ENCODE results near the gene TSPAN18. TPM values are rescaled to one million over a fixed set of nuclear protein-coding genes. Genes with fewer than 3 reads are reported as not detected.

The TSPAN18 gene
- total and polyA plus RNA-seq, 2 experiments from 2014 or later: 6.0 to 10.6 TPM

DNA sequence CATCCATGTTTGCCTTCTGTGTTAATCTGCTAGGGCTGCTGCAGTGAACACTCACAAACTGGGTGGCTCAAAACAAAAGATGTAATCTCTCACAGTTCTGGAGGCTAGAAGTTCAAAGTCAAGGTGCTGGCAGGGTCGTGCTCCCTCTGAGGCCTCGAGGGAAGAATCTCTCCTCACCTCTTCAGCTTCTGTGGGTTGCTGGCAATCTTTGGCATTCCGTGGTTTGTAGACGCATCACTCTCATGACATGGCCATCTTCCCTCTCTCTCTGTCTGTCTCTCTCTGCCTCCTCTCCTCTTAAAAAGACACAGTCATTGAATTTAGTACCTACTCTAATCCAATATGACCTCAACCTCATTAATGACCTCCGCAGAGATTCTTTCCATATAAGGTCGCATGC is 78.8 kb downstream of the TSPAN18 start:
- H3K27me3 Mint-ChIP-seq (ENCODE audit: insufficient read depth, low read depth, poor library complexity): peaks cover 6% of the 10 kb centered on the region
- H3K36me3 Mint-ChIP-seq (ENCODE audit: low read depth): no peaks in the 10 kb centered on the region
- no peak overlapping the region for H2AFZ ChIP-seq
- DNase-seq (ENCODE audit: low spot score) (no peak), ATAC-seq (no peak)
- 0 out of 2 replicates have a peak overlapping the region, but pooled peaks have one; percentile 13 for H3K27ac ChIP-seq (ENCODE audit: low read depth)
- no peaks in the 10 kb centered on the region for H3K36me3 ChIP-seq (ENCODE audit: insufficient read depth)
- no peaks in the 10 kb centered on the region for H3K9me3 Mint-ChIP-seq
- 0 out of 2 replicates have a peak overlapping the region, but pooled peaks have one; percentile 1 for H3K27ac Mint-ChIP-seq
- no peak overlapping the region for H3K4me3 ChIP-seq
- peaks cover 20% of the 10 kb centered on the region for H3K4me1 ChIP-seq (ENCODE audit: insufficient read depth)
- no peaks in the 10 kb centered on the region for H3K79me2 ChIP-seq (replicated peaks; ENCODE audit: insufficient read depth)
- no peak overlapping the region for H3K4me3 Mint-ChIP-seq
- no peaks in the 10 kb centered on the region for H3K9me2 ChIP-seq (ENCODE audit: insufficient read depth)
- H3K27me3 ChIP-seq (ENCODE audit: insufficient read depth): no peaks in the 10 kb centered on the region
- TF ChIP-seq, protein P1, sequence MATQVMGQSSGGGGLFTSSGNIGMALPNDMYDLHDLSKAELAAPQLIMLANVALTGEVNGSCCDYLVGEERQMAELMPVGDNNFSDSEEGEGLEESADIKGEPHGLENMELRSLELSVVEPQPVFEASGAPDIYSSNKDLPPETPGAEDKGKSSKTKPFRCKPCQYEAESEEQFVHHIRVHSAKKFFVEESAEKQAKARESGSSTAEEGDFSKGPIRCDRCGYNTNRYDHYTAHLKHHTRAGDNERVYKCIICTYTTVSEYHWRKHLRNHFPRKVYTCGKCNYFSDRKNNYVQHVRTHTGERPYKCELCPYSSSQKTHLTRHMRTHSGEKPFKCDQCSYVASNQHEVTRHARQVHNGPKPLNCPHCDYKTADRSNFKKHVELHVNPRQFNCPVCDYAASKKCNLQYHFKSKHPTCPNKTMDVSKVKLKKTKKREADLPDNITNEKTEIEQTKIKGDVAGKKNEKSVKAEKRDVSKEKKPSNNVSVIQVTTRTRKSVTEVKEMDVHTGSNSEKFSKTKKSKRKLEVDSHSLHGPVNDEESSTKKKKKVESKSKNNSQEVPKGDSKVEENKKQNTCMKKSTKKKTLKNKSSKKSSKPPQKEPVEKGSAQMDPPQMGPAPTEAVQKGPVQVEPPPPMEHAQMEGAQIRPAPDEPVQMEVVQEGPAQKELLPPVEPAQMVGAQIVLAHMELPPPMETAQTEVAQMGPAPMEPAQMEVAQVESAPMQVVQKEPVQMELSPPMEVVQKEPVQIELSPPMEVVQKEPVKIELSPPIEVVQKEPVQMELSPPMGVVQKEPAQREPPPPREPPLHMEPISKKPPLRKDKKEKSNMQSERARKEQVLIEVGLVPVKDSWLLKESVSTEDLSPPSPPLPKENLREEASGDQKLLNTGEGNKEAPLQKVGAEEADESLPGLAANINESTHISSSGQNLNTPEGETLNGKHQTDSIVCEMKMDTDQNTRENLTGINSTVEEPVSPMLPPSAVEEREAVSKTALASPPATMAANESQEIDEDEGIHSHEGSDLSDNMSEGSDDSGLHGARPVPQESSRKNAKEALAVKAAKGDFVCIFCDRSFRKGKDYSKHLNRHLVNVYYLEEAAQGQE (IDR thresholded peaks at IDR 0.05; ENCODE audit: unreplicated experiment): no peak
- TF ChIP-seq ZNF114 (CRISPR knock-in tag; IDR thresholded peaks at IDR 0.05): no peak
- TF ChIP-seq EZH2phosphoT487 (IDR thresholded peaks at IDR 0.05; ENCODE audit: unreplicated experiment): no peak
- no peak for TF ChIP-seq EZH2 (IDR thresholded peaks at IDR 0.05; ENCODE audit: low read depth, unreplicated experiment)
- no peak for TF ChIP-seq JUNB (IDR thresholded peaks at IDR 0.05; ENCODE audit: unreplicated experiment)
- no peak for TF ChIP-seq POLR2AphosphoS5 (IDR thresholded peaks at IDR 0.05; ENCODE audit: low read depth)
- TF ChIP-seq, protein P2, sequence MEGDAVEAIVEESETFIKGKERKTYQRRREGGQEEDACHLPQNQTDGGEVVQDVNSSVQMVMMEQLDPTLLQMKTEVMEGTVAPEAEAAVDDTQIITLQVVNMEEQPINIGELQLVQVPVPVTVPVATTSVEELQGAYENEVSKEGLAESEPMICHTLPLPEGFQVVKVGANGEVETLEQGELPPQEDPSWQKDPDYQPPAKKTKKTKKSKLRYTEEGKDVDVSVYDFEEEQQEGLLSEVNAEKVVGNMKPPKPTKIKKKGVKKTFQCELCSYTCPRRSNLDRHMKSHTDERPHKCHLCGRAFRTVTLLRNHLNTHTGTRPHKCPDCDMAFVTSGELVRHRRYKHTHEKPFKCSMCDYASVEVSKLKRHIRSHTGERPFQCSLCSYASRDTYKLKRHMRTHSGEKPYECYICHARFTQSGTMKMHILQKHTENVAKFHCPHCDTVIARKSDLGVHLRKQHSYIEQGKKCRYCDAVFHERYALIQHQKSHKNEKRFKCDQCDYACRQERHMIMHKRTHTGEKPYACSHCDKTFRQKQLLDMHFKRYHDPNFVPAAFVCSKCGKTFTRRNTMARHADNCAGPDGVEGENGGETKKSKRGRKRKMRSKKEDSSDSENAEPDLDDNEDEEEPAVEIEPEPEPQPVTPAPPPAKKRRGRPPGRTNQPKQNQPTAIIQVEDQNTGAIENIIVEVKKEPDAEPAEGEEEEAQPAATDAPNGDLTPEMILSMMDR (conservative IDR thresholded peaks at IDR 0.05; ENCODE audit: low read depth in 2 of 2): no peak
- H3K4me2 ChIP-seq: peak overlapping the region; percentile 68; the same call in 1 of the 2 replicates
- H3K4me1 Mint-ChIP-seq: peaks cover 50% of the 10 kb centered on the region
- H4K20me1 ChIP-seq (replicated peaks; ENCODE audit: insufficient read depth): no peaks in the 10 kb centered on the region
- no peaks in the 10 kb centered on the region for H3F3A ChIP-seq (replicated peaks; ENCODE audit: low read depth)

DNA sequence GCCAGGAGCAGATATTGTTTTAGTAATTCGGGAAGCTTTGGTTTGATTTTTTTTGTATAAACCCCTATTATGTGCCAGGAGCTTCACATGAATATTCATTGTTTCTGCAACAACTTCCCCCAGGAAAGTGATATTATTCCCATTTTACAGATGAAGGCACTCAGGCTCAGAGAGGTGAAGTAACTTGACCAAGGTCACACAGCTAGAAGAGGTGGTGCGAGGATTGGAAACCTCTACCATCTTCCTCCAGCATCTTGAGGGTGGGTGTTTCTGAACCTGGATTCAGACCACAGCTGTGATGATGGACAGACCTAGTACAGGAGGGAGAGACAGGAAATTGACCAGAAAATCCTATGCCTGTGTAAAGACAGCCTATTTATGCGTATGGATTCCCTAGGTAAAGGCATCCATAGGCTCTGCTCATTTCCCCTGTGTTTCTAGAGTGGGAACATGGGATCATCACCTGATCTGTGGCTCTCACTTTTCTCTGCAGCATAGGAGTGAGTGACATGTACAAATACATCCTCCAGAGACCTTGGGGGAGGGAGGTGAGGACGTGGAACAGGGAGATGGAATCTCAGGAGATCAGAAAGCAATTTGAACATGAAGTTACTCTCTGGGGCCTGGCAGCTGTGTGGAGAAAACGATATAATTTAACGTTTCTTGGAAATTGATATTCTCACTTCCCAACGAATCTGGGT is 81.4 kb downstream of the TSPAN18 start:
- ATAC-seq: no peak
- no peaks in the 10 kb centered on the region for H3K36me3 Mint-ChIP-seq (ENCODE audit: low read depth)
- Histone ChIP-seq H3K36me3 (ENCODE audit: insufficient read depth) (no peaks in the 10 kb centered on the region), H3K27ac (ENCODE audit: low read depth) (no peak overlapping the region), H3K79me2 (replicated peaks; ENCODE audit: insufficient read depth) (no peaks in the 10 kb centered on the region), H2AFZ (no peak overlapping the region), H3K9me2 (ENCODE audit: insufficient read depth) (no peaks in the 10 kb centered on the region), H3K27me3 (ENCODE audit: insufficient read depth) (no peaks in the 10 kb centered on the region), H3K4me1 (ENCODE audit: insufficient read depth) (peaks cover 12% of the 10 kb centered on the region), H3K4me2 (no peak overlapping the region), H3K4me3 (no peak overlapping the region), H3F3A (replicated peaks; ENCODE audit: low read depth) (no peaks in the 10 kb centered on the region), H4K20me1 (replicated peaks; ENCODE audit: insufficient read depth) (no peaks in the 10 kb centered on the region)
- TF ChIP-seq, protein P3, sequence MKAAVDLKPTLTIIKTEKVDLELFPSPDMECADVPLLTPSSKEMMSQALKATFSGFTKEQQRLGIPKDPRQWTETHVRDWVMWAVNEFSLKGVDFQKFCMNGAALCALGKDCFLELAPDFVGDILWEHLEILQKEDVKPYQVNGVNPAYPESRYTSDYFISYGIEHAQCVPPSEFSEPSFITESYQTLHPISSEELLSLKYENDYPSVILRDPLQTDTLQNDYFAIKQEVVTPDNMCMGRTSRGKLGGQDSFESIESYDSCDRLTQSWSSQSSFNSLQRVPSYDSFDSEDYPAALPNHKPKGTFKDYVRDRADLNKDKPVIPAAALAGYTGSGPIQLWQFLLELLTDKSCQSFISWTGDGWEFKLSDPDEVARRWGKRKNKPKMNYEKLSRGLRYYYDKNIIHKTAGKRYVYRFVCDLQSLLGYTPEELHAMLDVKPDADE (IDR thresholded peaks at IDR 0.05): no peak
- TF ChIP-seq, protein P1 (IDR thresholded peaks at IDR 0.05; ENCODE audit: unreplicated experiment): no peak
- TF ChIP-seq ZNF114 (CRISPR knock-in tag; IDR thresholded peaks at IDR 0.05): no peak
- H3K4me3 Mint-ChIP-seq: no peak overlapping the region
- H3K27me3 Mint-ChIP-seq (ENCODE audit: insufficient read depth, low read depth, poor library complexity): peaks cover 1% of the 10 kb centered on the region
- H3K4me1 Mint-ChIP-seq: peaks cover 28% of the 10 kb centered on the region
- no peak for DNase-seq (ENCODE audit: low spot score)
- no peaks in the 10 kb centered on the region for H3K9me3 Mint-ChIP-seq
- no peak overlapping the region for H3K27ac Mint-ChIP-seq

Measured in GM23338 (cell line).